Caki2 (cell line): ENCODE results near the gene TPP1. TPM values are rescaled to one million over a fixed set of nuclear protein-coding genes. Genes with fewer than 3 reads are reported as not detected.

ENCODE experiments used
- total RNA-seq: library from RNA; depleted of rRNA; stranded (reverse); fragments of >200 nt; shearing (Covaris generic); gene quantifications from 2 replicates; pipeline ENCODE4 v1.2.3, GENCODE V29; 2014; ENCODE audit warnings: low replicate concordance; rRNA removed

The TPP1 gene
- total RNA-seq, 1 experiment from 2014 or later: 30.0 TPM

Other genes with a start within 250 kb of the TPP1 start
- gene SMPD1, start 228.9 kb downstream of the TPP1 start, total RNA-seq: 13.0 and 14.9 TPM in 2 replicates
- gene APBB1, start 200.3 kb downstream of the TPP1 start, total RNA-seq: 9.2 and 19.4 TPM in 2 replicates
- gene HPX, start 178.4 kb downstream of the TPP1 start, total RNA-seq: 9.0 TPM in 1 of 2 replicates, not detected in the other
- 11.8 and 21.1 TPM in 2 replicates for gene TRIM3, start 145.5 kb downstream of the TPP1 start, total RNA-seq
- 30.5 and 48.2 TPM in 2 replicates for gene ARFIP2, start 138.1 kb downstream of the TPP1 start, total RNA-seq
- gene TIMM10B, start 137.9 kb downstream of the TPP1 start, total RNA-seq: 20.3 and 21.4 TPM in 2 replicates
- gene DNHD1, start 122.1 kb downstream of the TPP1 start, total RNA-seq: 3.1 and 6.7 TPM in 2 replicates
- gene RRP8, start 15.8 kb downstream of the TPP1 start, total RNA-seq: 17.5 and 31.2 TPM in 2 replicates
- 134 and 153 TPM in 2 replicates for gene ILK, start 15.6 kb downstream of the TPP1 start, total RNA-seq
- 35.0 and 69.0 TPM in 2 replicates for gene TAF10, start 7.2 kb downstream of the TPP1 start, total RNA-seq
- gene DCHS1, start 36.4 kb upstream of the TPP1 start, total RNA-seq: 0.03 TPM in 1 of 2 replicates, not detected in the other
- 118 and 460 TPM in 2 replicates for gene MRPL17, start 63.9 kb upstream of the TPP1 start, total RNA-seq
- not detected in 2 replicates for gene OR2AG2, start 152.6 kb upstream of the TPP1 start, total RNA-seq
- not detected in 2 replicates for gene OR2AG1, start 163.6 kb upstream of the TPP1 start, total RNA-seq
- gene OR6A2, start 180.3 kb upstream of the TPP1 start, total RNA-seq: not detected in 2 replicates
- gene OR10A5, start 226.3 kb upstream of the TPP1 start, total RNA-seq: not detected in 2 replicates
- gene OR10A2, start 243.6 kb upstream of the TPP1 start, total RNA-seq: not detected in 2 replicates